NCI-H2196 treated with DMSO at 0.1 percent for 48 hours (cell line): ENCODE data around the gene LIMS2.

Source experiments
- DNase-seq: peaks from one replicate; lab custom pipeline; 2025; ENCODE audit not compliant: unreplicated experiment; lab: John Stamatoyannopoulos, UW

Gene LIMS2

GRCh38 chr2:127658641-127659407, 16.5 kb downstream of the LIMS2 start:
- DNase-seq: no peak

- DNase-seq: no peak
Observed at GRCh38 chr2:127658146-127658545, 17.2 kb downstream of the LIMS2 start.

GRCh38 chr2:127657232-127657595, 18.1 kb downstream of the LIMS2 start:
- DNase-seq: no peak

GRCh38 chr2:127656569-127657231, 18.6 kb downstream of the LIMS2 start:
- DNase-seq: no peak

GRCh38 chr2:127655209-127656073, 19.9 kb downstream of the LIMS2 start:
- no peak for DNase-seq

GRCh38 chr2:127654838-127655175, 20.5 kb downstream of the LIMS2 start:
- no peak for DNase-seq

- DNase-seq: no peak
Observed at GRCh38 chr2:127654084-127654837, 21.1 kb downstream of the LIMS2 start.

- DNase-seq: no peak
Observed at GRCh38 chr2:127653421-127654083, 21.8 kb downstream of the LIMS2 start.

GRCh38 chr2:127652786-127653357, 22.5 kb downstream of the LIMS2 start:
- DNase-seq: no peak

- no peak for DNase-seq
Observed at GRCh38 chr2:127651971-127652550, 23.3 kb downstream of the LIMS2 start.

- DNase-seq: no peak
Observed at GRCh38 chr2:127651381-127651809, 23.9 kb downstream of the LIMS2 start.

GRCh38 chr2:127650785-127651380, 24.4 kb downstream of the LIMS2 start:
- no peak for DNase-seq

- DNase-seq: no peak
Observed at GRCh38 chr2:127650041-127650784, 25.1 kb downstream of the LIMS2 start.

- DNase-seq: peak; percentile 56
Observed at GRCh38 chr2:127649684-127650040, 25.7 kb downstream of the LIMS2 start.

GRCh38 chr2:127649100-127649611, 26.2 kb downstream of the LIMS2 start:
- no peak for DNase-seq

- no peak for DNase-seq
Observed at GRCh38 chr2:127648321-127648720, 27.0 kb downstream of the LIMS2 start.

- no peak for DNase-seq
Observed at GRCh38 chr2:127647242-127648190, 27.8 kb downstream of the LIMS2 start.
